PC-3 (cell line): ENCODE data around the gene ILDR1. TPM values are rescaled to one million over a fixed set of nuclear protein-coding genes. Genes with fewer than 3 reads are reported as not detected.

Experiments
- ATAC-seq: fragments of 200-7000 bp; cut with Tn5 transposase; 2 replicates; pipeline ENCODE4 v1.9.1; 2020; ENCODE audit warnings: mild to moderate bottlenecking, moderate library complexity
- BruUV-seq: library from RNA; stranded (reverse); fragments of 400-500 nt; replicated peaks from 2 replicates; lab custom pipeline; 2021; lab: Mats Ljungman, UMichigan
- CTCF ChIA-PET: fragments of 300-600 bp; sonication (Branson Sonifier 250); formaldehyde crosslinking; loops from one replicate; lab custom pipeline; 2022; ENCODE audit warnings: antibody characterized with exemption; lab: Charles Lee
- POLR2A ChIA-PET: fragments of 300-600 bp; sonication (Branson Sonifier 250); formaldehyde crosslinking; loops from one replicate; lab custom pipeline; 2022; ENCODE audit warnings: antibody characterized with exemption; ENCODE audit not compliant: unreplicated experiment; lab: Charles Lee
- DNase-seq: peaks from one replicate; pipeline ENCODE4 v3.0.0-alpha.2; 2015
- H2AFZ ChIP-seq: fragments of 300-600 bp; sonication (generic); 2 replicates; pipeline ENCODE4 v1.6.0; 2016; ENCODE audit warnings: antibody characterized with exemption, low read length
- H3F3A ChIP-seq: fragments of 300-600 bp; sonication (generic); one replicate; pipeline ENCODE4 v1.6.0; 2017; ENCODE audit warnings: antibody characterized with exemption, low read length, control low read depth, mild to moderate bottlenecking; ENCODE audit not compliant: unreplicated experiment
- H3K27ac ChIP-seq: fragments of 300-600 bp; sonication (generic); 2 replicates; pipeline ENCODE4 v1.5.1; 2016; ENCODE audit warnings: mild to moderate bottlenecking, low read length
- H3K27me3 ChIP-seq: fragments of 300-600 bp; sonication (generic); 2 replicates; pipeline ENCODE4 v1.6.1; 2016; ENCODE audit warnings: low read length, mixed read lengths
- H3K36me3 ChIP-seq: fragments of 300-600 bp; sonication (generic); 2 replicates; pipeline ENCODE4 v1.6.1; 2016; ENCODE audit warnings: low read depth, mixed run types, low read length, mixed read lengths
- H3K4me1 ChIP-seq: fragments of 300-600 bp; sonication (generic); 2 replicates; pipeline ENCODE4 v1.5.1; 2016; ENCODE audit warnings: low read length; ENCODE audit not compliant: insufficient read depth
- H3K4me2 ChIP-seq: fragments of 300-600 bp; sonication (generic); 2 replicates; pipeline ENCODE4 v1.6.0; 2016; ENCODE audit warnings: low read length
- H3K4me3 ChIP-seq: fragments of 300-600 bp; sonication (generic); 2 replicates; pipeline ENCODE4 v1.5.1; 2016; ENCODE audit warnings: mild to moderate bottlenecking, low read length, mixed read lengths
- H3K79me2 ChIP-seq: fragments of 300-600 bp; sonication (generic); 2 replicates; pipeline ENCODE4 v1.6.1; 2017; ENCODE audit warnings: low read length, mixed read lengths
- H3K9ac ChIP-seq: fragments of 300-600 bp; sonication (generic); 2 replicates; pipeline ENCODE4 v1.6.0; 2016; ENCODE audit warnings: mild to moderate bottlenecking, low read length
- H3K9me2 ChIP-seq: fragments of 300-600 bp; sonication (generic); replicated peaks from 2 replicates; pipeline ENCODE4 v1.6.1; 2016; ENCODE audit warnings: mixed run types, low read length, mixed read lengths
- H3K9me3 ChIP-seq: fragments of 300-600 bp; sonication (generic); 2 replicates; pipeline ENCODE4 v1.6.1; 2016; ENCODE audit warnings: low read length, mixed read lengths
- H4K20me1 ChIP-seq: fragments of 300-600 bp; sonication (generic); 2 replicates; pipeline ENCODE4 v1.6.1; 2016; ENCODE audit warnings: low read length, mixed read lengths
- EZH2 ChIP-seq: fragments of 300-600 bp; sonication (generic); IDR thresholded peaks from one replicate; pipeline ENCODE4 v1.6.1; 2017; ENCODE audit warnings: antibody characterized with exemption, mild to moderate bottlenecking, low read length; ENCODE audit not compliant: unreplicated experiment
- EZH2phosphoT487 ChIP-seq: fragments of 300-600 bp; sonication (generic); IDR thresholded peaks from 2 replicates; pipeline ENCODE4 v1.6.1; 2018; ENCODE audit warnings: mild to moderate bottlenecking, antibody characterized with exemption, low read length, borderline replicate concordance
- intact Hi-C: fragments of 100-400 bp; cut with micrococcal nuclease; formaldehyde crosslinking; loops from 2 replicates; pipeline ENCODE4 v1.9.0; 2023
- total RNA-seq: library from RNA; depleted of rRNA; stranded (reverse); fragments of >200 nt; gene quantifications from 2 replicates; pipeline ENCODE4 v1.2.3, GENCODE V29; 2014
- TF ChIP-seq, protein P1 (sequence below): fragments of 300-600 bp; sonication (generic); conservative IDR thresholded peaks from 2 replicates; pipeline ENCODE4 v1.5.1; 2017; ENCODE audit warnings: antibody characterized with exemption, low read depth, mild to moderate bottlenecking, low read length

Gene ILDR1
- total RNA-seq, 1 experiment from 2014 or later = 5.6 TPM

DNA sequence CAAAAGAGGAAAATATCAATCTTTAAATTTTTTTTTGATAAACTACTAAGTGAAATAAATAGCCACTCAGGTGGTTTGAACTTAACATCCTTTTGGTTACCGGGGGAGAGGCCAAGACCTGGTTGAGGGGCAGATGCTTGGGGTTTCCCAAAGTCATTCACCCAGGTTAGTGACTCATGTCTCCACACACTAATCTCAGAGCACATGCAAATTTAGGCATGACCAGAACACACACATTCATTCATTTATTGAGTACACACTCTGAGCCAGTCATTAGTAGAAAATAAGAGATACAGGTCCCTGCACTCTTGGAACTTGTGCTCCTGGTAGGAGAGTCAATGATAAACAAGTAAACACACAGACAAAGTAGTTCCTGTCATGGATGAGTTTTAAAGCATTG lies 7.3 kb downstream of the ILDR1 start:
- Histone ChIP-seq H3K36me3 (no peaks in the 10 kb centered on the region; the same call in 1 of the 2 replicates), H3F3A (no peaks in the 10 kb centered on the region), H3K27me3 (no peaks in the 10 kb centered on the region), H3K9me3 (no peaks in the 10 kb centered on the region), H3K9ac (no peak overlapping the region), H2AFZ (no peak overlapping the region), H3K4me2 (no peak overlapping the region), H3K4me3 (no peak overlapping the region), H3K27ac (no peak overlapping the region), H4K20me1 (no peaks in the 10 kb centered on the region), H3K9me2 (no peaks in the 10 kb centered on the region), H3K4me1 (no peaks in the 10 kb centered on the region), H3K79me2 (no peaks in the 10 kb centered on the region)
- no TSS peak for BruUV-seq
- CTCF ChIA-PET = no interaction called here
- no peak for ATAC-seq
- POLR2A ChIA-PET = no interaction called here
- no peak for DNase-seq
- no peak for TF ChIP-seq EZH2phosphoT487
- TF ChIP-seq, protein P1, sequence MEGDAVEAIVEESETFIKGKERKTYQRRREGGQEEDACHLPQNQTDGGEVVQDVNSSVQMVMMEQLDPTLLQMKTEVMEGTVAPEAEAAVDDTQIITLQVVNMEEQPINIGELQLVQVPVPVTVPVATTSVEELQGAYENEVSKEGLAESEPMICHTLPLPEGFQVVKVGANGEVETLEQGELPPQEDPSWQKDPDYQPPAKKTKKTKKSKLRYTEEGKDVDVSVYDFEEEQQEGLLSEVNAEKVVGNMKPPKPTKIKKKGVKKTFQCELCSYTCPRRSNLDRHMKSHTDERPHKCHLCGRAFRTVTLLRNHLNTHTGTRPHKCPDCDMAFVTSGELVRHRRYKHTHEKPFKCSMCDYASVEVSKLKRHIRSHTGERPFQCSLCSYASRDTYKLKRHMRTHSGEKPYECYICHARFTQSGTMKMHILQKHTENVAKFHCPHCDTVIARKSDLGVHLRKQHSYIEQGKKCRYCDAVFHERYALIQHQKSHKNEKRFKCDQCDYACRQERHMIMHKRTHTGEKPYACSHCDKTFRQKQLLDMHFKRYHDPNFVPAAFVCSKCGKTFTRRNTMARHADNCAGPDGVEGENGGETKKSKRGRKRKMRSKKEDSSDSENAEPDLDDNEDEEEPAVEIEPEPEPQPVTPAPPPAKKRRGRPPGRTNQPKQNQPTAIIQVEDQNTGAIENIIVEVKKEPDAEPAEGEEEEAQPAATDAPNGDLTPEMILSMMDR = no peak
- TF ChIP-seq EZH2 = no peak
- intact Hi-C loops = no loop called here

DNA sequence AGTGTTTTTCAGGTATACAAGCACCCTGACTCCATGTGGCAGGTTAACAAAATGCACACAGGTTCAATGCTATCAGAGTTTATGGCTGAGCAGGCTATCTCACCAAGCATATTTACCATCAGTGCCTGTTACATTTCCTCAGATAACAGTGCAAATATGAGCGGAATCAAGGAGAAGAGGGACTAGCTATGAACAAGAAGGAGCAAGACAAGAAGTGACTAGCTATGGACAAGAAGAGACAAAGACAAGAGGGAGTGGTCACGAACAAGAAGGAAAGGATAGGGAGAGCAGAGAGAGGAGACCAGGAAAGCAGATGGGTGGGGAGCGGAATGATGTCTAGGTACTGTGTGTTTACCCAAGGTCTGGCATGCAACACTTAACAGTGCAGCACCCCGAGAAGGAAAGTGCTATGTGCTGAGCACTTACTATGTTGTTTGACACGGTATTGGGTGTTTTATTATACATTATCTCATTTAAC lies 8.6 kb downstream of the ILDR1 start:
- Histone ChIP-seq H3F3A (no peaks in the 10 kb centered on the region), H3K9ac (no peak overlapping the region), H3K27me3 (no peaks in the 10 kb centered on the region), H3K79me2 (no peaks in the 10 kb centered on the region), H3K4me3 (no peak overlapping the region), H4K20me1 (no peaks in the 10 kb centered on the region), H3K9me3 (no peaks in the 10 kb centered on the region), H3K36me3 (no peaks in the 10 kb centered on the region; the same call in 1 of the 2 replicates), H3K4me1 (no peaks in the 10 kb centered on the region), H2AFZ (no peak overlapping the region), H3K9me2 (no peaks in the 10 kb centered on the region), H3K4me2 (no peak overlapping the region), H3K27ac (no peak overlapping the region)
- peak; percentile 18 for ATAC-seq
- TF ChIP-seq, protein P1 = no peak
- TF ChIP-seq EZH2 (no peak), EZH2phosphoT487 (no peak)
- CTCF ChIA-PET = no interaction called here
- intact Hi-C loops = no loop called here
- POLR2A ChIA-PET = no interaction called here
- BruUV-seq = no TSS peak
- no peak for DNase-seq

DNA sequence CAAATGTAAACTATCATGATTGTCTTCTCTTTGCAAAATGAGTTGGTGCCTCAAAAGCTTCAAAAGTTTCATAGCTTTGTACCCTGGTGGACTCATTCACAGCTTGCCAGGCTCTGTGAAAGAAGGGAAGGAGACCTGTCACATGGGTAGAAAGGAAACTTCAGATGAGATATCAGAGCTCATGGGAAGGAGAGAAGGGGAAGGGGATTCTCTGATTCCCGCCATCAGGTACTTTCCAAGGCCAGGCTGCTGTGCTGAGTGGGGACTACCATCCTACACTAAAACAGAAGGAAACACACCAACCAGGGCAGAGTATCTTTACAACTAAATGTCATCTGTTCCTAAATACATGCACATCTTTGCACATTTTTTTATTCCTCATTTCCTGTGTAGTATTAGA lies 9.2 kb downstream of the ILDR1 start:
- TF ChIP-seq EZH2 (no peak), EZH2phosphoT487 (no peak)
- TF ChIP-seq, protein P1 = no peak
- DNase-seq (no peak), ATAC-seq (no peak)
- H3K27ac ChIP-seq = no peak overlapping the region
- H3K27me3 ChIP-seq = no peaks in the 10 kb centered on the region
- H3K79me2 ChIP-seq = no peaks in the 10 kb centered on the region
- POLR2A ChIA-PET = no interaction called here
- H3K9me3 ChIP-seq = no peaks in the 10 kb centered on the region
- no peak overlapping the region for H3K4me3 ChIP-seq
- BruUV-seq = no TSS peak
- no peaks in the 10 kb centered on the region for H3F3A ChIP-seq
- 0 out of 2 replicates have a peak, but pooled peaks cover 4% of the 10 kb centered on the region for H3K4me1 ChIP-seq
- H3K36me3 ChIP-seq = no peaks in the 10 kb centered on the region; the same call in 1 of the 2 replicates
- H4K20me1 ChIP-seq = no peaks in the 10 kb centered on the region
- H3K4me2 ChIP-seq = no peak overlapping the region
- H3K9ac ChIP-seq = no peak overlapping the region
- intact Hi-C loops = no loop called here
- CTCF ChIA-PET = no interaction called here
- no peak overlapping the region for H2AFZ ChIP-seq
- no peaks in the 10 kb centered on the region for H3K9me2 ChIP-seq
